VCaP (cell line): ENCODE results near the gene SENP3.
A peak's percentile ranks its signal among the peaks of the same experiment; 100 is the strongest.
"Not testable (repeated sequence)": the region's sequence is repeated elsewhere in the genome, so short reads cannot be mapped to it uniquely, and the experiment has no call there.

Experiments
- H3K27ac ChIP-seq: fragments of 450-650 bp; 2 replicates; pipeline ENCODE4 v1.5.1; 2017
- TF ChIP-seq, protein P1 (sequence below): fragments of 450-650 bp; conservative IDR thresholded peaks from 2 replicates; pipeline ENCODE4 v1.5.1; 2017; ENCODE audit warnings: mild to moderate bottlenecking, moderate library complexity

SENP3 gene

DNA sequence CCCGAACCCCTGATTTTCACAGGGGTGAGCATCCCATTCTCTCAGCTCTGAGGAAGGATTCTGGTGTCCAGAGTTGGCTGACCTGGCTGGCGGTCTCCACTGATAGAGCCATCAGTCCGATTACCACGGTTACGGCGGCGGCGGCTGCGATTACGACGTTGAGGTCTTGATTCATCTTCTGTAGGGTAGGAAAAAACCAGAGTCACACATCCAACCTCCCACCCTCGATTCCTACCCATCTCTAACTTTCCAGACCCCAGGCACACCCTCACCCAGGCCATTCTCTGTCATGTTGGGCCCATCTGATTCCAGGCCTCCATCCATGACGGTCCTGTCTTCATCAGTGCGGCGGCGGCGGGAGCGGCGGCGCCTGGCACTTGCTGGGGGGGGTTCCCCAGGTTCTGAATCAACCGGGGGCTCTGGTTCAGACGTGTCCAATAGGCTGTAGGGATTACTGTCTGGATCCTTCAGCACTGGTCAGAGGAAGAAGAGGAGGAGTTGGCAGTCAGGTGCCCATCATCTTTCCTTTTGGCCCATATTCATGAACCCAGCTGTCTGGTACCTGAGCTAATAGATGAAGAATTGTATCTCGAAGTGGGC, 30.8 kb downstream of the SENP3 start:
- no peak overlapping the region for H3K27ac ChIP-seq
- TF ChIP-seq, protein P1, sequence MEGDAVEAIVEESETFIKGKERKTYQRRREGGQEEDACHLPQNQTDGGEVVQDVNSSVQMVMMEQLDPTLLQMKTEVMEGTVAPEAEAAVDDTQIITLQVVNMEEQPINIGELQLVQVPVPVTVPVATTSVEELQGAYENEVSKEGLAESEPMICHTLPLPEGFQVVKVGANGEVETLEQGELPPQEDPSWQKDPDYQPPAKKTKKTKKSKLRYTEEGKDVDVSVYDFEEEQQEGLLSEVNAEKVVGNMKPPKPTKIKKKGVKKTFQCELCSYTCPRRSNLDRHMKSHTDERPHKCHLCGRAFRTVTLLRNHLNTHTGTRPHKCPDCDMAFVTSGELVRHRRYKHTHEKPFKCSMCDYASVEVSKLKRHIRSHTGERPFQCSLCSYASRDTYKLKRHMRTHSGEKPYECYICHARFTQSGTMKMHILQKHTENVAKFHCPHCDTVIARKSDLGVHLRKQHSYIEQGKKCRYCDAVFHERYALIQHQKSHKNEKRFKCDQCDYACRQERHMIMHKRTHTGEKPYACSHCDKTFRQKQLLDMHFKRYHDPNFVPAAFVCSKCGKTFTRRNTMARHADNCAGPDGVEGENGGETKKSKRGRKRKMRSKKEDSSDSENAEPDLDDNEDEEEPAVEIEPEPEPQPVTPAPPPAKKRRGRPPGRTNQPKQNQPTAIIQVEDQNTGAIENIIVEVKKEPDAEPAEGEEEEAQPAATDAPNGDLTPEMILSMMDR, result no peak

DNA sequence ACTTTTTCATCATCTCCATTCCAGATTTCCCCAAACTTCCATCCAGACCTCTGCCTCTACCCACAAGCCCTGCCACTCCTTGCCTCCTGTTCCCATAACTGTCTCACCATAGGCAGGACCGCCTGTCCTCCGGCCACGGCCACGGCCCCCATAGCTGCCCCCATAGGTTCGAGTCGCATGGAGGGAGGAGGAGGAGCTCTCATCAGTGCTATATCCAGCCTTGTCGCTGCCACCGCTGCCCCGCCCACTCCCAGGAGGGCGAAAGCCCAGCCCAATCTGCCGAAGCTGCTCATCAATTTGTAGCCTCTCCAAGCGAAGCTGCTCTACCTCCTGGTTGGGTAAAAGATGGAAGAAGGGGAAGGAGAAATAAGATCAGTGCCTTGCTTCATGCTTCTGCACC, 31.6 kb downstream of the SENP3 start:
- H3K27ac ChIP-seq, result no peak overlapping the region
- TF ChIP-seq, protein P1, result no peak

DNA sequence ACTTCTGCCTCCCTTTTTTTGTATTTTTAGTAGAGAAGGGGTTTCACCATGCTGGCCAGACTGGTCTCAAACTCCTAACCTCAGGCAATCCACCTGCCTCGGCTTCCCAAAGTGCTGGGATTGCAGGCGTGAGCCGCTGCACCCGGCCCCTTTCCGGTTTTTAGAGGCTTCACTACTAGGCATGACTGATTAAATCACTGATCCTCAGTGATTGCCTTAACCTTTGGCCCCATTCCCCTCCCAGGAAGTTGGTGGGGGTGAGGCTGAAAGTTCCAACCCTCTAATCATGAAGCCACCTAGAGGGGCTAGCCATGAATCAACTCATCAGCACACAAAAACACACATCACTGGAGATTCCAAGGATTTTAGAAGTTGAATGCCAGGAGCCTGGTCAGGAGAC, 35.8 kb downstream of the SENP3 start:
- H3K27ac ChIP-seq, result not testable (repeated sequence)

DNA sequence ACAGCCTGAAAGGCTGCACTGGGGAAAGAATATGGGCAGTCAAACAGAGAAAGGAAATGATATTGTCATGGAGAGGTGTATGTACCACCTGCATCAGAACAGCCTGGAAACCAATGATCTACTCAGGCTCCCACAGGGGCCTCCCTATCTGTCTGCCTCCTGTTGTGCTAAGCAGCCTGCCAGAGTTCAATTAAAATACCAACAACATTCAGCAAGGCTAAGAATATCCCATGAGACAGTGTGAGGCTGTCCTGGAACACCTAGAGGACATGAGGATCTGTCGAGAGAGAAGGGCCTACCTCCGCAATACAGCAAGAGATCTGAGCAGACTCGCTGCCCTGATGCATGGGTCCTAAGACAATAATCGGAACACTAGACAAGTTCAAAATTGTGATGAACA, 44.6 kb downstream of the SENP3 start:
- no peak overlapping the region for H3K27ac ChIP-seq
- TF ChIP-seq, protein P1, result no peak

DNA sequence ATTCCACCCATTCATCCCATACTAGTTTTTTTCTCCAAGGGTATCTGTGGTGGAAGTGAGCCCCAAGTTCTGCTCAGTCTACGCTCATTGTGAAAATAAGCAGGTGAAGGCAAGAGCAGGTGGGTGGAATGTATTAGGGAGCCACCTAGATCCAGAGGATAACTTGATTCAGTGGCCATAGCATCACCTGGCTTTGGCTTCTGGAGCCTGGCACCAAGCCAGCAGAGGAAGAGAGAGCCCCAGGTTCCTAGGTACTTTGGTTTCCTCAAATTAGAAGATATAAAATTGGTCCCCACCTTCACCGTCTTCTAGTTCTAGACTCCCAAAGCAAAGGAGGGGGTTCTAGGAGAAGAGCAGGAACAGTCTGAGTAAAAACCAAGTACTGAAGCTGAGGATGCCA, 48.9 kb downstream of the SENP3 start:
- TF ChIP-seq, protein P1, result no peak
- no peak overlapping the region for H3K27ac ChIP-seq

DNA sequence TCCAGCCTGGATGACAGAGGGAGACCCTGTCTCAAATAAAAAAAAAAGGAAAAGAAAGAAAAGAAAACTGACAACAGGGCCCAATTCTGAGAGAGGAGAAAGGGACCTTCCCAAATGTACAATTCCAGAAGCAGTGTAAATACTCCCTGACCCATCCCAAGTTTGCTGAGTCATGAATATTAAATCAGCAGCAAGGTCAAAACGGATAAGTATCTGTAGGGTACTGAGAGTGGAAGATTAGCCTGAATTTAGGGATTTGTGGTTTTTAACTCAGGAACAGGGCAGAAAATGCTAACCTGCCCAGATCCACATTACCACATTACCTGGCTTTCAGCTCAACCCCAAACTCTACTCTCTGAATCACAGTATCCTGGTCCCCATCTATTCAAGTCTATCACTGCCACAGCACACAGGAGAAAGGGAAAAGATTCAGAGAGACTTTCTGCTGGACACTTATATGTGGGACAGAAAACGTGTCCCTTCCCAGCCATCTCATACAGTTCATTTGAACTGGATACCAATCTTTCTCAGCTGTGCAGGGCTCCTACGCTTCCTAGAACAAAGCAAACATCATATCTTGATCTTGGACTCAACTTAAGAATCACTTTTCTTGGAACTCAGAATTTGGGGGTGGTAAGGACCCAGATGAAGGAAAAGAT, 50.0 kb downstream of the SENP3 start:
- TF ChIP-seq, protein P1, result no peak
- H3K27ac ChIP-seq, result no peak overlapping the region

DNA sequence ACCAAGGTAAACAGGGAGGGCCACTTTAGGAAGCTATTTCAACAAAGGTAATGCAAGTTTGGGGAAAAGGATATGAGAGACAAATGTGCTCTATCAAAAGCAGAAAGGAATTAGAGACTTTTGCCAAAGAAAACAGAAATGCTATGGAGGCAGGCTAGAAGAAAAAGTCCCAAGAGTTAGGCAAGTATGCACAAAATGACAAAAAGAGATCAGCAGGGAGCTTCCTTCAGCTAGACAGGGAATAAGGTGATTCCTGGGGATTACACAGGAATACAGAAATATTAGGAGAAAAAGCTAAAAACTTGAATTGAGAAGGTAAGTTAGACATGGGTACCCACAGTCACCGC, 50.5 kb downstream of the SENP3 start:
- TF ChIP-seq, protein P1, result no peak
- H3K27ac ChIP-seq, result no peak overlapping the region

DNA sequence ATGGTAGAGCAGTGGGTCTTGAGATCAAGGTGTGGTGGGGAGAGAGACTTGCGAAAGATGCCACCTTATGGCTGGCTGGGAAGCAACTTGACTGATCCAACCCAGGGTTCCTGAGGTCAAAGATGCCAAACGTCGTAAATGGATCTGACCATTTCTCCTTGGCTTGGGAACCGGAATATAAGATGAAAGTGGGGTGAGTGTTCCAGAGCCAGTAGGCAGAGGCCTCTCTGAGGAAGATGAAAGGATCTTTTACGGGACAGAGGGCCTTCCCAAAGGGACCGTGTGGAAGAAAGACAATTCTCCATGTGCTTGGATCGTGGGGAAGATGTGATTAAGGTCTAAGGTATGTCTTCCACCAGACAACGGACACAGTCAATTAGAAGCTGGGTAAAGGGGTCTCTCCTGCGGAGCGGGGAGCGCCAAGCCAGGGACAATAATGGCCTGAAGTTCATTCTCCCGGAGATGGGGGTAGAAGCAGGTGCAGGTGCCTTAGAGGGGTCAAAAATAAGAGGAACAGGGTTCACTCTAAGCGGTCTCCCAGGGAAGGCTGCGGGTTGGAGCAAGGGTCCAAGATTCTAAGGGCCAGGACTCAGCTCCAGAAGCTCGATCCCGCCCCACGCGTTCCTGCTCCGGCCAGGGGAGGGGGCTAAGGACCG, 52.2 kb downstream of the SENP3 start:
- H3K27ac ChIP-seq, result peak overlapping the region; percentile 83
- TF ChIP-seq, protein P1, result no peak
